ENCODE measurements around the gene UBE2I.
"Not testable (repeated sequence)": the region's sequence is repeated elsewhere in the genome, so short reads cannot be mapped to it uniquely, and the experiment has no call there.

UBE2I gene

GRCh38 chr16:1293921-1294656, 15.3 kb upstream of the UBE2I start:
- no peak for DNase-seq

- no peak for DNase-seq
Measured at GRCh38 chr16:1295465-1295864, 14.0 kb upstream of the UBE2I start.

- DNase-seq: not testable (repeated sequence)
Measured at GRCh38 chr16:1296688-1297017, 12.8 kb upstream of the UBE2I start.

- no peak for DNase-seq
Measured at GRCh38 chr16:1297018-1297696, 12.3 kb upstream of the UBE2I start.

GRCh38 chr16:1298406-1298805, 11.0 kb upstream of the UBE2I start:
- DNase-seq: no peak

- no peak for DNase-seq
Measured at GRCh38 chr16:1299012-1299867, 10.2 kb upstream of the UBE2I start.

GRCh38 chr16:1299868-1300203, 9.6 kb upstream of the UBE2I start:
- no peak for DNase-seq

GRCh38 chr16:1300664-1301476, 8.6 kb upstream of the UBE2I start:
- DNase-seq: no peak

- no peak for DNase-seq
Measured at GRCh38 chr16:1301562-1301961, 7.9 kb upstream of the UBE2I start.

GRCh38 chr16:1305823-1306222, 3.6 kb upstream of the UBE2I start:
- no peak for DNase-seq

GRCh38 chr16:1306334-1306733, 3.1 kb upstream of the UBE2I start:
- DNase-seq: no peak

- no peak for DNase-seq
Measured at GRCh38 chr16:1308036-1308976, 1.1 kb upstream of the UBE2I start.

- no peak for DNase-seq
Measured at GRCh38 chr16:1309888-1310831, 724 bp downstream of the UBE2I start.

GRCh38 chr16:1310832-1311200, 1.4 kb downstream of the UBE2I start:
- DNase-seq: no peak

GRCh38 chr16:1311212-1311737, 1.8 kb downstream of the UBE2I start:
- DNase-seq: no peak

- DNase-seq: no peak
Measured at GRCh38 chr16:1311738-1312466, 2.5 kb downstream of the UBE2I start.

GRCh38 chr16:1312467-1312816, 3.0 kb downstream of the UBE2I start:
- DNase-seq: no peak

GRCh38 chr16:1312903-1313302, 3.5 kb downstream of the UBE2I start:
- no peak for DNase-seq

- no peak for DNase-seq
Measured at GRCh38 chr16:1313721-1314369, 4.4 kb downstream of the UBE2I start.
